Vagina (tissue), 2 donors: ENCODE data around the gene ACOX3.

Source experiments
- POLR2AphosphoS5 ChIP-seq, 2 donors: sonication (generic); formaldehyde crosslinking; IDR thresholded peaks; one replicate each; pipeline ENCODE4 v1.9.0; 2017; ENCODE audit warnings: antibody characterized with exemption in 2 of 2, mild to moderate bottlenecking in 2 of 2, low read depth in 1 of 2; ENCODE audit not compliant: insufficient read depth in 1 of 2
- TF ChIP-seq, protein P1 (sequence below), 3 experiments: fragments of 450-650 bp in 2 of 3; fragments of 200-600 bp in 1 of 3; sonication (generic) in 1 of 3; IDR thresholded peaks; one replicate each; pipeline ENCODE4 v1.5.1; 2017 to 2019; ENCODE audit warnings: antibody characterized with exemption in 3 of 3, mild to moderate bottlenecking in 2 of 3, moderate library complexity in 2 of 3

- TF ChIP-seq, protein P1, sequence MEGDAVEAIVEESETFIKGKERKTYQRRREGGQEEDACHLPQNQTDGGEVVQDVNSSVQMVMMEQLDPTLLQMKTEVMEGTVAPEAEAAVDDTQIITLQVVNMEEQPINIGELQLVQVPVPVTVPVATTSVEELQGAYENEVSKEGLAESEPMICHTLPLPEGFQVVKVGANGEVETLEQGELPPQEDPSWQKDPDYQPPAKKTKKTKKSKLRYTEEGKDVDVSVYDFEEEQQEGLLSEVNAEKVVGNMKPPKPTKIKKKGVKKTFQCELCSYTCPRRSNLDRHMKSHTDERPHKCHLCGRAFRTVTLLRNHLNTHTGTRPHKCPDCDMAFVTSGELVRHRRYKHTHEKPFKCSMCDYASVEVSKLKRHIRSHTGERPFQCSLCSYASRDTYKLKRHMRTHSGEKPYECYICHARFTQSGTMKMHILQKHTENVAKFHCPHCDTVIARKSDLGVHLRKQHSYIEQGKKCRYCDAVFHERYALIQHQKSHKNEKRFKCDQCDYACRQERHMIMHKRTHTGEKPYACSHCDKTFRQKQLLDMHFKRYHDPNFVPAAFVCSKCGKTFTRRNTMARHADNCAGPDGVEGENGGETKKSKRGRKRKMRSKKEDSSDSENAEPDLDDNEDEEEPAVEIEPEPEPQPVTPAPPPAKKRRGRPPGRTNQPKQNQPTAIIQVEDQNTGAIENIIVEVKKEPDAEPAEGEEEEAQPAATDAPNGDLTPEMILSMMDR (IDR thresholded peaks at IDR 0.05) = no peak
- no peak for TF ChIP-seq POLR2AphosphoS5 (IDR thresholded peaks at IDR 0.05; ENCODE audit: insufficient read depth in 1 of 2, low read depth in 1 of 2)
Measured at GRCh38 chr4:8453957-8454356, 13.4 kb upstream of the ACOX3 start.
